GM18507 (cell line): ENCODE measurements around the gene RCAN1.
"Not testable (repeated sequence)": the region's sequence is repeated elsewhere in the genome, so short reads cannot be mapped to it uniquely, and the experiment has no call there.

ENCODE experiments used
- DNase-seq: peaks from one replicate; pipeline ENCODE4 v3.0.0; 2011; ENCODE audit warnings: low read depth; ENCODE audit not compliant: insufficient read length; ENCODE audit errors: extremely low spot score
- FAIRE-seq: peaks from 2 replicates; lab custom pipeline; 2011; peaks lifted over from hg19 to GRCh38; lab: Jason Lieb, UNC

Gene RCAN1

GRCh38 chr21:34504595-34504994 lies 110.3 kb downstream of the RCAN1 start:
- DNase-seq = no peak
- no peak for FAIRE-seq

GRCh38 chr21:34502480-34503106 lies 112.3 kb downstream of the RCAN1 start:
- DNase-seq (no peak), FAIRE-seq (no peak)

DNA sequence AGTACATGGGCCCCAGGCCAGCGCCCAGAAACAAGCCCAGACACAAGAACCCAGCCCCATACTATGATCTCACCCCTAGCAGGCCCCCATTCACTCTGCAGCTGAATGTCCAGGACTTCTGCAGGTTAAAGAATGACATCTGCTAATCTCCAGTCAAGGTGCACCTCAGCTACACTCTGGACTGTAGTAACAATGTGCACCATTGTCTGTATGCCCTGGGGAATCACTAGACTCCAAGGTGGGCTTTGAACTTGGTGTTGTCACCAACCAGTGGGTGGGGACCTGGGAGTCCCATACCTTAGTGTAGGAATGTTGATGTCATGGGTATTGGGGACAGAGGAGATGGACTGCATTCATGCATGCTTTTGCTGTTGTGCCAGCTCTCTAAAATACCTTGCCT lies 113.2 kb downstream of the RCAN1 start:
- no peak for DNase-seq
- FAIRE-seq = no peak

DNA sequence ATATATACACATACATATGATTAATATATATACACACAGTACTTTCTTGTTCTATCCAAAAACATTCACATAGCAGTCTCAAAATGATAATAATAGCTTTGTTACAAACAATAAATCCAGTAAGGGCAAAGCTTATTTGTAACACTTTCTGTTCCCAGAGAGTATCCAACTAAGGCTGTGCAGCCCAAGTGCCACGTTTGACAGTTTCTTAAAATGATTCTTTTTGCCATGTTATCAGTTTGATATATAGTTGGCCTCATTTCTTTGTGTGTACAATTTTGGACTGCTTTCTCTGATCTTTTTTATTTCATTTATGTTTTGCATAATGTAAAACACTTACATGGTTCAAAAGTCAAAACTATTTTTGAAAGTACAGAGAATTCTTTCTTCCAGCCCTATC lies 114.7 kb downstream of the RCAN1 start:
- FAIRE-seq = no peak

GRCh38 chr21:34499116-34499515 lies 115.8 kb downstream of the RCAN1 start:
- DNase-seq = no peak
- no peak for FAIRE-seq

More for the DNA sequence above, 114.7 kb downstream of the RCAN1 start:
- DNase-seq = no peak

- no peak for FAIRE-seq
- no peak for DNase-seq
These were observed 116.3 kb downstream of the RCAN1 start for GRCh38 chr21:34498623-34499022.

DNA sequence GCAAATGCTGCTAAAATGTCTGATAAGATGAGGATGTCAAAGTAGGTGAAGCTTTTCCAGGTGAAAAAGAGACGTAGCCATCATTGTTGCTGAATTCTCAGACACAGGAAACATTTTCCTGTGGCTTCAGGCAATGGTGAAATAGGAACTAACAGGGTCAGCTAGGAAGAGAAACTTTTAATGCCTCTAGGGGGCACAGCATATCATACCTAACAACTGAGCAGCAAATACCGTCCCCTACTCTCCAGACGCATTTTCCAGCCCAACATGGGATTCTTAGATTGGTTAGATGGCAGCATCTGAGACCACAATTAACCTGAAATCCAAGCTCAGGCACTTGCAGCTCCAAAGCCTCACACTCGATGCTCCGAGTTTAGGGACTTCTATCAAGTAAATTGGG lies 131.1 kb downstream of the RCAN1 start:
- not testable (repeated sequence) for DNase-seq, FAIRE-seq

GRCh38 chr21:34483435-34483834 lies 131.5 kb downstream of the RCAN1 start:
- not testable (repeated sequence) for FAIRE-seq, DNase-seq

GRCh38 chr21:34467333-34467732 lies 147.6 kb downstream of the RCAN1 start:
- not testable (repeated sequence) for FAIRE-seq, DNase-seq
